HG03097 (cell line): ENCODE measurements around the gene CDH8.
"Not testable (repeated sequence)": the region's sequence is repeated elsewhere in the genome, so short reads cannot be mapped to it uniquely, and the experiment has no call there.

Experiments used
- ATAC-seq: cut with Tn5 transposase; IDR thresholded peaks from one replicate; pipeline ENCODE4 v1.9.1; 2021; ENCODE audit not compliant: unreplicated experiment, low FRiP score

CDH8 gene

GRCh38 chr16:61797961-61798507 is 238.2 kb downstream of the CDH8 start:
- ATAC-seq: no peak

GRCh38 chr16:61797296-61797795 is 238.9 kb downstream of the CDH8 start:
- ATAC-seq: no peak

- ATAC-seq: no peak
Observed at GRCh38 chr16:61792194-61792909, 243.9 kb downstream of the CDH8 start.

- no peak for ATAC-seq
Observed at GRCh38 chr16:61791464-61791863, 244.8 kb downstream of the CDH8 start.

GRCh38 chr16:61781855-61782254 is 254.4 kb downstream of the CDH8 start:
- not testable (repeated sequence) for ATAC-seq

GRCh38 chr16:61780161-61780560 is 256.1 kb downstream of the CDH8 start:
- no peak for ATAC-seq

GRCh38 chr16:61770301-61770700 is 265.9 kb downstream of the CDH8 start:
- no peak for ATAC-seq

- no peak for ATAC-seq
Observed at GRCh38 chr16:61763991-61764390, 272.2 kb downstream of the CDH8 start.

- ATAC-seq: no peak
Observed at GRCh38 chr16:61763013-61763412, 273.2 kb downstream of the CDH8 start.

GRCh38 chr16:61730997-61731396 is 305.2 kb downstream of the CDH8 start:
- ATAC-seq: no peak

- no peak for ATAC-seq
Observed at GRCh38 chr16:61726701-61727100, 309.5 kb downstream of the CDH8 start.

- no peak for ATAC-seq
Observed at GRCh38 chr16:61726125-61726524, 310.1 kb downstream of the CDH8 start.

- no peak for ATAC-seq
Observed at GRCh38 chr16:61721544-61721943, 314.7 kb downstream of the CDH8 start.

- no peak for ATAC-seq
Observed at GRCh38 chr16:61715393-61715792, 320.8 kb downstream of the CDH8 start.

GRCh38 chr16:61713787-61714186 is 322.5 kb downstream of the CDH8 start:
- ATAC-seq: no peak

- not testable (repeated sequence) for ATAC-seq
Observed at GRCh38 chr16:61699640-61700039, 336.6 kb downstream of the CDH8 start.

- ATAC-seq: no peak
Observed at GRCh38 chr16:61684541-61684940, 351.7 kb downstream of the CDH8 start.

- ATAC-seq: no peak
Observed at GRCh38 chr16:61681673-61682072, 354.6 kb downstream of the CDH8 start.

- no peak for ATAC-seq
Observed at GRCh38 chr16:61681124-61681523, 355.1 kb downstream of the CDH8 start.

GRCh38 chr16:61678182-61678581 is 358.1 kb downstream of the CDH8 start:
- ATAC-seq: no peak

GRCh38 chr16:61677776-61678175 is 358.5 kb downstream of the CDH8 start:
- no peak for ATAC-seq

GRCh38 chr16:61676740-61677139 is 359.5 kb downstream of the CDH8 start:
- ATAC-seq: no peak
